ENCODE measurements around the gene WDSUB1.

The WDSUB1 gene

DNA sequence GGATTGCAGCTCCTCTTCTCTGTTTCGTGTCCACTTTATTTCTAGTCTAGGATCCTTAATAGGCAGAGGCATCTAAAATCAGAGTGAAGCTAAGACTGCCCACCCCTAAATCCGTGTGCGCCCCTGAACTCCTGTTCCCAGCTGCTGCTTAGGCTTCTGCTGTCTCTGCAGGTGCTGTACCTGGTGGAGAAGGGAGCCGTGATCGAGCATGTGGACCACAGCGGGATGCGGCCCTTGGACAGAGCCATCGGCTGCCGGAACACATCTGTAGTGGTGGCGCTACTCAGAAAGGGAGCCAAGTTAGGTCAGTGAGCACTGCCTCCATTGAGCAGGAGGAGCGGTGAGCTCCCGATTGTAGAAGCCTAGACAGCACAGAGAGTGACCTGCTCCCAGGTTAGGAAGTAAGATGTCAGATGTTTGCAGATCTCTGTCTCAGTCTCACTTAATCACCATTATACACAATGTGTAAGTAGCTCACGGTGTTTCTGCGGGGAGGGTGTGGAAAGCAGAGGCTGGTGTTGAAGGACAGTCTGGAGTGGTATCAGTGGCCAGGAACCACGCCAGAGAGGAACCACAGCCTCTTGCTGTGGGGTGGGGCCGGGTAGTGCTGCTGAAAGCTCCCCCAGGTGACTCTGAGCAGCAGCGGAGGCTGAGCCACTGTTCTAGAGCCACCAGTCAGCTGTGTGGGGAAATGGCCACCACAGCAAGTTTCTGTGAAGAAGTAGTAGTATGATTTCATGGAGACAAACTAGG is 62.3 kb downstream of the WDSUB1 start:
- DNase-seq (ENCODE audit: low read depth in 3 of 3): no peak

DNA sequence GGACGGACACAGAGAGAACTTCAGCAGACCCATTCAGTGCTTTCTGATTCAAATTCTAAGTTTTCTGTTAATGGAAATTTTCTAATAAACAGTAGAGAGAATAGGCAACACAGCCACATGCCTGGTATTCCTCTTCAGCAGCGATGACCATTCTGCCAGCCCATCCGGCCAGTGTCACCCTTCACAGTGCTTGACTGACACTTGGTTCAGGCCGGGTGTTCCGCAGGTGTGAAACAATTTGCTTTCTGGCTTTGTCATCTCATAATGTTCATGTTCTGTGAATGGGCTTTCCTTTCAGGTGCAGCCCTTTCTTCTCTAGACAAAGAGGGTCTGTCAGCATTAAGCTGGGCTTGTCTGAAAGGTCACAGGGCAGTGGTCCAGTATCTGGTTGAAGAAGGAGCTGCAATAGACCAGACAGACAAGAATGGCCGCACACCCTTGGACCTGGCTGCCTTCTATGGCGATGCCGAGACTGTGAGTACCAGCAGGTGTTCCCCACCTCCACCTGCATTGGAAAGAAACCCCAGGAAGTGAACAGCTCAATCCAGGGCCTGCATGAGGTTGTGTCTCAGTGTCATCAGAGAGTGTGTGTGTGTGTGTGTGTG is 67.0 kb downstream of the WDSUB1 start:
- no peak for DNase-seq (ENCODE audit: low read depth in 3 of 3)

- DNase-seq (ENCODE audit: low read depth in 3 of 3): no peak
Observed at GRCh38 chr2:159218389-159218788, 68.1 kb downstream of the WDSUB1 start.

DNA sequence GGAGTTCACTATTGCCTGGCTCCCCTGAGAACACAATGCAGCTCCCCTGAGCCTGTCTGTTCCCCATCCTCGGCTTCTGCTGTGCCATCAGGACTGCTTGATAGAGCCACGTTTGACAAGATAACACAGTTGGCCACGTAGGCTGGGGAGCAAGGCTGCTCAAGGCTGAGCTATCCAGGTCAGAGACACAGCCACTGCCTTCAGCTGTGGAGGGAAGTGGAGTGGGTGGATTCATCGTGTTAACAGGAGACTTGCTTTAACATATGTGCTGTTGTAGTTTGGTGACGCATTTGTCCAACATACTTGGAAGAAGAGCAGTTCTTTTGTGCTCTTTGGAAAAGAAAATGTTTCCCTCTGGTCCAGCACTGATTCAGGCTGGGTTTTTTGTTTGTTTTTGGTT is 68.8 kb downstream of the WDSUB1 start:
- DNase-seq (ENCODE audit: low read depth in 3 of 3): no peak

- no peak for DNase-seq (ENCODE audit: low read depth in 3 of 3)
Observed at GRCh38 chr2:159215116-159215515, 71.4 kb downstream of the WDSUB1 start.

GRCh38 chr2:159214325-159214865 is 72.1 kb downstream of the WDSUB1 start:
- DNase-seq (ENCODE audit: low read depth in 3 of 3): no peak

DNA sequence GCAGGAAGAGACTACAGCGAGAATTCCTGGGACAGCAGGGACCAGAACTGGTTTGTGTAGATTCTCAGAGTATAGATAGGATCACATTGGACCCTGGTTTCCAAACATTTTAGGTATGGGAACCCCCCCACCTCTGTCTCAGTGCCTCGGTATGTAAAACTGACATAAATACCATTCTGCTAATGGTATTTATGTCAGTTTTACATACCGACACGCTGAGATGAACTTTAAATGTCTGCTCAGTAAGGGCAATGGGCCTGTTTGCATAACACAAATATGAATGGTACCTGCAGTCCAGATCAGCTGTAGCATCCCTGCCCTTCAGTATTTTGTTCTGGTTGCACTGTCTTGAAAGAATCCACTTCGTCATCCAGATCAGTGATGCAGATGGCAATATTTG is 73.2 kb downstream of the WDSUB1 start:
- DNase-seq (ENCODE audit: low read depth in 3 of 3): no peak

- DNase-seq (ENCODE audit: low read depth in 3 of 3): no peak
Observed at GRCh38 chr2:159211447-159212396, 74.8 kb downstream of the WDSUB1 start.

- DNase-seq (ENCODE audit: low read depth in 3 of 3): peak in 1 of 3 experiments; percentile 12
Observed at GRCh38 chr2:159209341-159210306, 76.9 kb downstream of the WDSUB1 start.

- no peak for DNase-seq (ENCODE audit: low read depth in 3 of 3)
Observed at GRCh38 chr2:159208438-159208837, 78.1 kb downstream of the WDSUB1 start.

GRCh38 chr2:159206736-159207380 is 79.6 kb downstream of the WDSUB1 start:
- no peak for DNase-seq (ENCODE audit: low read depth in 3 of 3)

DNA sequence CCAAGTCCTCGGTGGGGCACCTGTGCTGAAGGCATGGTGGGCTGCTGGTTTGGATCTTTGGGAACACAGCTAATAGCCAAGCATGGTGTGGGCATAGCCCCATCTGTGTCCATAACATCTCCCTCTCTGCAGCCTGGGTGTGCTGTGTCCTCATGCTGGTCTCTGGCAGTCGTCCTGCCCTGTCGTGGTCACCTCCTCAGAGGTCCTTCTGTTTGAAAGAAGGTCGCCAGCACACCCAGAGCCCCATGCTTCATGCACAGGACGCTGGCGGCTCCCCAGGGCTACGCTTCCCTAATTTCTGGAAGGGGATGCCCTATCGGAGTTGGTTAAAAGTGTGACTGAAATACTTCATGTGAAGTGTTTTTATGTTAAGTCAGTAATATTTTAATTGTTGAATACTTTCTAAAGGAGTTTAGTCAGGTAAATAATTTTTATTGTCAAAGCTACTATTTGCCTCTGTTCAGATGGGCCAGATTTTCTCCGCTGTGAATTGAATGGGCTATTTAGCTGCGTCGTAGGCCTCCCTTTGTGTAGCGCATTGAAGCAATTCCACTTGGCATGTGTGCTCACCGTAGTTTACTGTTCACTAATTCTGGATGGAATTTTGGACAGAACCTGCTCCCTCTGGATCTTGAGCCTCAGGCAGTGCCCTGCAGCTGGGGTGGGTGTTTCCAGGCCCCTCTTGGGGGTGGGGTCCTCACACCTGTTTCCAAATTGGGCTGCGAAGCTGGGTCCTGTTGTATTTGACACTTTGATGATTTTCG is 81.9 kb downstream of the WDSUB1 start:
- no peak for DNase-seq (ENCODE audit: low read depth in 3 of 3)

- DNase-seq (ENCODE audit: low read depth in 3 of 3): no peak
Observed at GRCh38 chr2:159202568-159203071, 83.9 kb downstream of the WDSUB1 start.

- DNase-seq (ENCODE audit: low read depth in 3 of 3): no peak
Observed at GRCh38 chr2:159201360-159202063, 85.0 kb downstream of the WDSUB1 start.

GRCh38 chr2:159200498-159200897 is 86.0 kb downstream of the WDSUB1 start:
- DNase-seq (ENCODE audit: low read depth in 3 of 3): no peak

DNA sequence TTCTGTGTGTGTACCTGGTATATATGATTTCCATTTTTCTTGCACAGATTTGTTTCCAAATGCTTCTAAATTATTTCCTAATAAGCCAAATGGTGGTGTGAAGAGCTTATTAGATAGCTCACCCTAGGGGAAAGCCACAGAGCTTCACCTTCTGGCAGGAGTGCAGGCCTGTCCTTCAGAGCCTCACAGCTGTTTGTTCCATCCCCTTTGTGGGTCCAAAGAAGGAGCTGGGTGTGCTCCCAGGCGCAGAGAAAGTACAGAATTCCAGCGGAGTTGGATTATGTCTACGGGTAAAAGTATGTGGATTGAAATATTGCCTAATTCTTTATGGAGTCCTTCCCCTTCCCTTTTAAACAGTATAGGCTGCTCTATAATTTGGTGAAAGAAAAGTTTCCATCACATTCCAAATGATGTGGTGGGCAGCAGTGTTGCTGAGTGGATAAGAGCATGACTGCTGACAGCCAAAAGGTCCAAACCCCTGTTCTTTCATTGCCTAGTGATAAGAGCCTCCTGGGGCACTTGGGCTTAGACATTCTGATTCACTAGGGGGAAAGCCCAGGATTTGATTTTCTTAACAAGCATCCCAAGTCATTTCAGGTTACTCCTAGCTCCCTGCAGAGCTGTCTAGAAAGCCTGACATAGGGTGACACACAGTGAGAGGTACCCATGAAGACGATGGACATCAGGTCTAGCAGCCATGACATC is 86.6 kb downstream of the WDSUB1 start:
- DNase-seq (ENCODE audit: low read depth in 3 of 3): no peak

- DNase-seq (ENCODE audit: low read depth in 3 of 3): no peak
Observed at GRCh38 chr2:159199236-159199635, 87.3 kb downstream of the WDSUB1 start.

GRCh38 chr2:159196393-159196925 is 90.0 kb downstream of the WDSUB1 start:
- no peak for DNase-seq (ENCODE audit: low read depth in 3 of 3)

Data from stimulated activated CD4-positive, alpha-beta T cell treated with anti-CD3 and anti-CD28 coated beads, TNF-alpha, amount 100 ng/mL, for 4 hours (primary cell).